CD8-positive, alpha-beta memory T cell (primary cell): ENCODE measurements around the gene MYCBP2. TPM values are rescaled to one million over a fixed set of nuclear protein-coding genes. Genes with fewer than 3 reads are reported as not detected.

Experiments
- CTCF ChIA-PET: fragments of 350-600 bp; sonication (Branson Sonifier 250); formaldehyde crosslinking; loops from one replicate; lab custom pipeline; 2021; ENCODE audit warnings: antibody characterized with exemption; lab: Charles Lee
- POLR2A ChIA-PET: fragments of 350-600 bp; sonication (Branson Sonifier 250); formaldehyde crosslinking; loops from one replicate; lab custom pipeline; 2021; ENCODE audit warnings: antibody characterized with exemption; lab: Charles Lee
- DNase-seq, 5 donors: peaks; one replicate each; pipeline versions ENCODE4 v3.0.0 to v3.0.0-alpha.2; 2020 to 2022; ENCODE audit warnings: mixed read lengths in 1 of 5
- H3K27ac ChIP-seq: one replicate; pipeline ENCODE4 v1.7.0; 2013; ENCODE audit warnings: low read depth, mild to moderate bottlenecking, low read length, moderate library complexity
- H3K27me3 ChIP-seq: 2 replicates; pipeline ENCODE4 v1.7.0; 2013; ENCODE audit warnings: low read length, mild to moderate bottlenecking; ENCODE audit not compliant: insufficient read depth, poor library complexity, severe bottlenecking
- H3K36me3 ChIP-seq: 2 replicates; pipeline ENCODE4 v1.7.0; 2013; ENCODE audit warnings: mild to moderate bottlenecking, low read length, moderate library complexity; ENCODE audit not compliant: insufficient read depth
- H3K4me1 ChIP-seq: 2 replicates; pipeline ENCODE4 v1.7.0; 2013; ENCODE audit warnings: mild to moderate bottlenecking, low read length, moderate library complexity; ENCODE audit not compliant: insufficient read depth
- H3K4me3 ChIP-seq: 2 replicates; pipeline ENCODE4 v1.7.0; 2013; ENCODE audit warnings: mild to moderate bottlenecking, low read length
- H3K9me3 ChIP-seq: 2 replicates; pipeline ENCODE4 v1.7.0; 2013; ENCODE audit warnings: mild to moderate bottlenecking, low read length
- H3K27ac Mint-ChIP-seq, 8 donors: one replicate each; pipeline ENCODE4 v1.8.0; 2020 to 2021; ENCODE audit warnings: mixed read lengths in 8 of 8, mild to moderate bottlenecking in 6 of 8, inconsistent platforms in 3 of 8, moderate library complexity in 3 of 8
- H3K27me3 Mint-ChIP-seq, 2 donors: one replicate each; pipeline ENCODE4 v1.8.0; 2020 to 2021; ENCODE audit warnings: mixed read lengths in 2 of 2, mild to moderate bottlenecking in 1 of 2, moderate library complexity in 1 of 2
- H3K36me3 Mint-ChIP-seq, 3 donors: one replicate each; pipeline ENCODE4 v1.8.0; 2020 to 2021; ENCODE audit warnings: mixed read lengths in 3 of 3, inconsistent platforms in 1 of 3, mild to moderate bottlenecking in 1 of 3
- H3K4me1 Mint-ChIP-seq, 3 donors: one replicate each; pipeline ENCODE4 v1.8.0; 2020 to 2021; ENCODE audit warnings: mixed read lengths in 3 of 3, inconsistent platforms in 1 of 3, mild to moderate bottlenecking in 1 of 3
- H3K4me3 Mint-ChIP-seq, 7 donors: one replicate each; pipeline ENCODE4 v1.8.0; 2020 to 2021; ENCODE audit warnings: mixed read lengths in 7 of 7, mild to moderate bottlenecking in 6 of 7, moderate library complexity in 4 of 7, inconsistent platforms in 2 of 7
- H3K9me3 Mint-ChIP-seq, 5 donors: one replicate each; pipeline ENCODE4 v1.8.0; 2020 to 2022; ENCODE audit warnings: mixed read lengths in 5 of 5, mild to moderate bottlenecking in 3 of 5, moderate library complexity in 2 of 5, inconsistent platforms in 1 of 5
- polyA plus RNA-seq: library from polyadenylated mRNA; unstranded; fragments of 300-500 nt; fragmentation: Illumina TruSeq; gene quantifications from one replicate; pipeline ENCODE4 v1.2.3, GENCODE V29; 2021
- total RNA-seq, 2 experiments: library from RNA; stranded (reverse); gene quantifications; one replicate each; pipeline ENCODE4 v1.2.3, GENCODE V29; 2021

MYCBP2 gene
- total and polyA plus RNA-seq, 3 experiments from 2014 or later: 44.6 to 111 (median 110) TPM

GRCh38 chr13:77310161-77310560, 16.7 kb downstream of the MYCBP2 start:
- no peaks in the 10 kb centered on the region for H3K9me3 Mint-ChIP-seq

GRCh38 chr13:77309254-77309653, 17.6 kb downstream of the MYCBP2 start:
- POLR2A ChIA-PET: no interaction called here
- H3K4me3 Mint-ChIP-seq: peak overlapping the region in 4 of 7 donors; percentile 3 to 29 (median 11)
- no peak overlapping the region for H3K4me3 ChIP-seq

More at GRCh38 chr13:77310161-77310560, 16.7 kb downstream of the MYCBP2 start:
- Mint-ChIP-seq H3K27me3 (no peaks in the 10 kb centered on the region), H3K27ac (peak overlapping the region in 4 of 8 donors; percentile 5 to 72 (median 30)), H3K4me1 (peaks cover 90 to 98% (median 98%) of the 10 kb centered on the region in 3 donors), H3K4me3 (peak overlapping the region in 2 of 7 donors; percentile 10 to 12), H3K36me3 (no peaks in the 10 kb centered on the region)
- no peaks in the 10 kb centered on the region for H3K9me3 ChIP-seq
- H3K4me1 ChIP-seq: peaks cover 79% of the 10 kb centered on the region
- DNase-seq: no peak
- no peaks in the 10 kb centered on the region for H3K36me3 ChIP-seq
- no peak overlapping the region for H3K27ac ChIP-seq
- no peaks in the 10 kb centered on the region for H3K27me3 ChIP-seq
- ChIA-PET POLR2A (no interaction called here), CTCF (interaction anchor here (1.8 kb wide), 1 partner anchor 17 kb away, joined by 4 read pairs; the partner anchor contains the start of gene MYCBP2)
- H3K4me3 ChIP-seq: no peak overlapping the region

GRCh38 chr13:77306458-77306857, 20.4 kb downstream of the MYCBP2 start:
- Mint-ChIP-seq H3K9me3 (no peaks in the 10 kb centered on the region), H3K27me3 (no peaks in the 10 kb centered on the region), H3K4me3 (peak overlapping the region in 2 of 7 donors; percentile 5 to 20), H3K4me1 (peaks cover 84 to 96% (median 95%) of the 10 kb centered on the region in 3 donors), H3K36me3 (peaks cover 0 to 3% (median 0%) of the 10 kb centered on the region in 3 donors), H3K27ac (peak overlapping the region in 7 of 8 donors; percentile 1 to 74 (median 19))
- Histone ChIP-seq H3K36me3 (no peaks in the 10 kb centered on the region), H3K4me1 (peaks cover 53% of the 10 kb centered on the region), H3K9me3 (no peaks in the 10 kb centered on the region), H3K27ac (no peak overlapping the region), H3K27me3 (no peaks in the 10 kb centered on the region), H3K4me3 (no peak overlapping the region)
- no peak for DNase-seq
- ChIA-PET POLR2A (no interaction called here), CTCF (no interaction called here)

More at GRCh38 chr13:77309254-77309653, 17.6 kb downstream of the MYCBP2 start:
- peaks cover 86 to 95% (median 95%) of the 10 kb centered on the region in 3 donors for H3K4me1 Mint-ChIP-seq
- CTCF ChIA-PET: interaction anchor here (1.8 kb wide), 1 partner anchor 18 kb away, joined by 4 read pairs; the partner anchor contains the start of gene MYCBP2
- H3K27ac Mint-ChIP-seq: peak overlapping the region in 4 of 8 donors; percentile 1 to 81 (median 18)
- no peaks in the 10 kb centered on the region for H3K27me3 Mint-ChIP-seq
- no peak overlapping the region for H3K27ac ChIP-seq
- H3K36me3 ChIP-seq: no peaks in the 10 kb centered on the region
- no peaks in the 10 kb centered on the region for H3K9me3 Mint-ChIP-seq
- H3K27me3 ChIP-seq: no peaks in the 10 kb centered on the region
- H3K36me3 Mint-ChIP-seq: peaks cover 0 to 1% (median 0%) of the 10 kb centered on the region in 3 donors
- H3K4me1 ChIP-seq: peaks cover 70% of the 10 kb centered on the region
- no peak for DNase-seq
- H3K9me3 ChIP-seq: no peaks in the 10 kb centered on the region

- H3K4me1 ChIP-seq: peaks cover 48% of the 10 kb centered on the region
- no peak overlapping the region for H3K4me3 ChIP-seq
- H3K4me3 Mint-ChIP-seq: peak overlapping the region in 3 of 7 donors; percentile 2 to 9 (median 3)
These were observed 21.6 kb downstream of the MYCBP2 start for GRCh38 chr13:77305266-77305665.

GRCh38 chr13:77300176-77301037, 26.5 kb downstream of the MYCBP2 start:
- Histone ChIP-seq H3K4me3 (no peak overlapping the region), H3K9me3 (no peaks in the 10 kb centered on the region), H3K27me3 (no peaks in the 10 kb centered on the region), H3K27ac (no peak overlapping the region), H3K36me3 (no peaks in the 10 kb centered on the region), H3K4me1 (peaks cover 35% of the 10 kb centered on the region)
- Mint-ChIP-seq H3K27me3 (no peaks in the 10 kb centered on the region), H3K4me3 (peak overlapping the region in 4 of 7 donors; percentile 24 to 73 (median 40)), H3K36me3 (peaks cover 0 to 14% (median 4%) of the 10 kb centered on the region in 3 donors), H3K27ac (peak overlapping the region in 3 of 8 donors; percentile 18 to 80 (median 59)), H3K9me3 (no peaks in the 10 kb centered on the region), H3K4me1 (peaks cover 65 to 85% (median 82%) of the 10 kb centered on the region in 3 donors)
- ChIA-PET POLR2A (no interaction called here), CTCF (interaction anchor here (1.0 to 1.4 kb wide), 3 partner anchors 17 to 178 kb away, joined by 3 to 4 read pairs (median 3); no protein-coding TSS in a partner anchor)
- no peak for DNase-seq

More at GRCh38 chr13:77305266-77305665, 21.6 kb downstream of the MYCBP2 start:
- no peaks in the 10 kb centered on the region for H3K9me3 ChIP-seq
- no peaks in the 10 kb centered on the region for H3K36me3 ChIP-seq
- peak overlapping the region in 5 of 8 donors; percentile 9 to 61 (median 31) for H3K27ac Mint-ChIP-seq
- POLR2A ChIA-PET: no interaction called here
- no peak overlapping the region for H3K27ac ChIP-seq
- H3K9me3 Mint-ChIP-seq: no peaks in the 10 kb centered on the region
- no peaks in the 10 kb centered on the region for H3K27me3 ChIP-seq
- H3K36me3 Mint-ChIP-seq: peaks cover 0 to 4% (median 0%) of the 10 kb centered on the region in 3 donors
- CTCF ChIA-PET: no interaction called here
- no peaks in the 10 kb centered on the region for H3K27me3 Mint-ChIP-seq
- peaks cover 82 to 95% (median 95%) of the 10 kb centered on the region in 3 donors for H3K4me1 Mint-ChIP-seq
- no peak for DNase-seq

- H3K27ac Mint-ChIP-seq: no peak overlapping the region
- peaks cover 0 to 20% (median 9%) of the 10 kb centered on the region in 3 donors for H3K36me3 Mint-ChIP-seq
- no peaks in the 10 kb centered on the region for H3K9me3 Mint-ChIP-seq
- ChIA-PET CTCF (interaction anchor here (1.1 kb wide), 1 partner anchor 18 kb away, joined by 3 read pairs; no protein-coding TSS in a partner anchor), POLR2A (interaction anchor here (1.0 kb wide), 1 partner anchor 30 kb away, joined by 3 read pairs; no protein-coding TSS in a partner anchor)
- no peak overlapping the region for H3K4me3 Mint-ChIP-seq
- H3K27me3 ChIP-seq: no peaks in the 10 kb centered on the region
- H3K4me1 Mint-ChIP-seq: peaks cover 61 to 83% (median 79%) of the 10 kb centered on the region in 3 donors
- no peaks in the 10 kb centered on the region for H3K9me3 ChIP-seq
- peaks cover under 1% of the 10 kb centered on the region for H3K36me3 ChIP-seq
- no peak for DNase-seq
- peaks cover 35% of the 10 kb centered on the region for H3K4me1 ChIP-seq
- H3K4me3 ChIP-seq: no peak overlapping the region
- no peaks in the 10 kb centered on the region for H3K27me3 Mint-ChIP-seq
- no peak overlapping the region for H3K27ac ChIP-seq
These were observed 27.3 kb downstream of the MYCBP2 start for GRCh38 chr13:77299587-77299986.

- Histone ChIP-seq H3K4me1 (peaks cover 35% of the 10 kb centered on the region), H3K9me3 (no peaks in the 10 kb centered on the region), H3K27ac (no peak overlapping the region), H3K27me3 (no peaks in the 10 kb centered on the region), H3K36me3 (peaks cover 6% of the 10 kb centered on the region), H3K4me3 (no peak overlapping the region)
- H3K9me3 Mint-ChIP-seq: no peaks in the 10 kb centered on the region
- peak overlapping the region in 2 of 7 donors; percentile 0 for H3K4me3 Mint-ChIP-seq
- POLR2A ChIA-PET: no interaction called here
- peaks cover 0 to 28% (median 12%) of the 10 kb centered on the region in 3 donors for H3K36me3 Mint-ChIP-seq
- CTCF ChIA-PET: no interaction called here
- no peaks in the 10 kb centered on the region for H3K27me3 Mint-ChIP-seq
- DNase-seq: no peak
- peaks cover 54 to 76% (median 71%) of the 10 kb centered on the region in 3 donors for H3K4me1 Mint-ChIP-seq
- H3K27ac Mint-ChIP-seq: peak overlapping the region in 4 of 8 donors; percentile 0 to 15 (median 4)
These were observed 28.5 kb downstream of the MYCBP2 start for GRCh38 chr13:77298426-77298825.
